ENCODE measurements around the gene AHI1. TPM values are rescaled to one million over a fixed set of nuclear protein-coding genes. Genes with fewer than 3 reads are reported as not detected.

Gene AHI1
- total RNA-seq, 1 experiment from 2014 or later = 18.8 TPM

GRCh38 chr6:135353113-135353512 is 144.4 kb downstream of the AHI1 start:
- H3K27ac Mint-ChIP-seq = no peak overlapping the region

GRCh38 chr6:135351635-135352034 is 145.9 kb downstream of the AHI1 start:
- Mint-ChIP-seq H3K36me3 (no peaks in the 10 kb centered on the region), H3K9me3 (no peaks in the 10 kb centered on the region), H3K4me3 (no peak overlapping the region), H3K27me3 (ENCODE audit: low read depth) (no peaks in the 10 kb centered on the region), H3K27ac (no peak overlapping the region), H3K4me1 (no peaks in the 10 kb centered on the region)
- ChIA-PET POLR2A (no interaction called here), CTCF (no interaction called here)
- DNase-seq (ENCODE audit: low spot score) (no peak), ATAC-seq (no peak)
- TF ChIP-seq SMAD4 (CRISPR knock-in tag; IDR thresholded peaks at IDR 0.05) (no peak), CREB1 (CRISPR knock-in tag; IDR thresholded peaks at IDR 0.05) (no peak), IRF1 (CRISPR knock-in tag; IDR thresholded peaks at IDR 0.05) (no peak), CTCF (IDR thresholded peaks at IDR 0.05) (no peak), GTF2I (CRISPR knock-in tag; conservative IDR thresholded peaks at IDR 0.05) (no peak), ZSCAN18 (CRISPR knock-in tag; IDR thresholded peaks at IDR 0.05) (no peak), OVOL2 (CRISPR knock-in tag; IDR thresholded peaks at IDR 0.05; ENCODE audit: borderline replicate concordance) (no peak), NFATC4 (CRISPR knock-in tag; IDR thresholded peaks at IDR 0.05) (no peak), ZNF416 (CRISPR knock-in tag; IDR thresholded peaks at IDR 0.05) (no peak), FOXP4 (CRISPR knock-in tag; IDR thresholded peaks at IDR 0.05) (no peak), NR3C1 (CRISPR knock-in tag; conservative IDR thresholded peaks at IDR 0.05; ENCODE audit: low read depth) (no peak), HMGA2 (CRISPR knock-in tag; IDR thresholded peaks at IDR 0.05) (no peak), PREB (CRISPR knock-in tag; IDR thresholded peaks at IDR 0.05; ENCODE audit: borderline replicate concordance) (no peak), CBFB (CRISPR knock-in tag; IDR thresholded peaks at IDR 0.05; ENCODE audit: low read depth) (no peak)

More at GRCh38 chr6:135353113-135353512, 144.4 kb downstream of the AHI1 start:
- DNase-seq (ENCODE audit: low spot score) = no peak
- H3K4me3 Mint-ChIP-seq = no peak overlapping the region
- CTCF ChIA-PET = no interaction called here
- no peaks in the 10 kb centered on the region for H3K27me3 Mint-ChIP-seq (ENCODE audit: low read depth)
- no peak for TF ChIP-seq ATF1 (CRISPR knock-in tag; IDR thresholded peaks at IDR 0.05)
- no peak for TF ChIP-seq NR2C2 (CRISPR knock-in tag; IDR thresholded peaks at IDR 0.05)
- TF ChIP-seq PRDM15 (CRISPR knock-in tag; IDR thresholded peaks at IDR 0.05) = no peak
- no peak for ATAC-seq
- H3K36me3 Mint-ChIP-seq = no peaks in the 10 kb centered on the region
- H3K9me3 Mint-ChIP-seq = no peaks in the 10 kb centered on the region
- POLR2A ChIA-PET = interaction anchor here (0.7 kb wide), 1 partner anchor 1791 kb away, joined by 3 read pairs; no protein-coding TSS in a partner anchor
- H3K4me1 Mint-ChIP-seq = no peaks in the 10 kb centered on the region

Data from WTC11 (cell line).